Thyroid gland (tissue), 4 donors: Measurements from ENCODE around the gene SATL1. TPM values are rescaled to one million over a fixed set of nuclear protein-coding genes. Genes with fewer than 3 reads are reported as not detected.
A peak's percentile ranks its signal among the peaks of the same experiment; 100 is the strongest.
"Not testable (repeated sequence)": the region's sequence is repeated elsewhere in the genome, so short reads cannot be mapped to it uniquely, and the experiment has no call there.

Experiments used
- DNase-seq, 2 donors: peaks; one replicate each; pipeline ENCODE4 v3.0.0-alpha.2; 2019
- H3K27ac ChIP-seq, 3 donors: fragments of 200-600 bp; sonication (generic); 1 replicate in 2 of 3; 2 replicates in 1 of 3; pipeline ENCODE4 v1.5.1; 2016 to 2019; ENCODE audit warnings: mild to moderate bottlenecking in 1 of 3, moderate library complexity in 1 of 3
- H3K27me3 ChIP-seq: fragments of 200-600 bp; sonication (generic); one replicate; pipeline ENCODE4 v1.5.1; 2019
- H3K36me3 ChIP-seq, 2 donors: fragments of 200-600 bp; sonication (generic); one replicate each; pipeline ENCODE4 v1.5.1; 2016 to 2019
- H3K4me1 ChIP-seq, 2 donors: fragments of 200-600 bp; sonication (generic); one replicate each; pipeline ENCODE4 v1.5.1; 2017 to 2019
- H3K4me3 ChIP-seq, 3 donors: fragments of 200-600 bp; sonication (generic); replicated peaks in 1 of 3; 1 replicate in 2 of 3; 2 replicates in 1 of 3; pipeline ENCODE4 v1.5.1; 2016; ENCODE audit warnings: mild to moderate bottlenecking in 1 of 3
- H3K9me3 ChIP-seq: fragments of 200-600 bp; sonication (generic); one replicate; pipeline ENCODE4 v1.5.1; 2017
- CTCF ChIP-seq, 6 experiments: fragments of 200-600 bp in 3 of 6; fragments of 450-650 bp in 3 of 6; sonication (generic) in 3 of 6; IDR thresholded peaks; one replicate each; pipeline ENCODE4 v1.5.1; 2016 to 2019; ENCODE audit warnings: antibody characterized with exemption in 6 of 6, mild to moderate bottlenecking in 2 of 6, inconsistent platforms in 1 of 6, moderate library complexity in 1 of 6
- POLR2A ChIP-seq, 2 donors: fragments of 450-650 bp; IDR thresholded peaks; one replicate each; pipeline ENCODE4 v1.6.1; 2017; ENCODE audit warnings: antibody characterized with exemption in 2 of 2, mild to moderate bottlenecking in 2 of 2, moderate library complexity in 1 of 2
- WGBS, 2 donors: methylation state at CpG; one replicate each; pipeline ENCODE4 v1.1.5; 2017; 5-methylcytosine and 5-hydroxymethylcytosine counted together
- intact Hi-C: fragments of 100-400 bp; cut with DNase I; formaldehyde crosslinking; loops from one replicate; pipeline ENCODE4 v1.15.1; 2023
- total RNA-seq, 4 donors: library from RNA; depleted of rRNA; stranded (reverse); fragments of >200 nt; gene quantifications; one replicate each; pipeline ENCODE4 v1.2.3, GENCODE V29; 2016

Gene SATL1
- total RNA-seq, 4 donors from 2014 or later, result 0.13 TPM; not detected in 3

GRCh38 chrX:85084770-85085393 is 158.7 kb downstream of the SATL1 start:
- no peak overlapping the region for H3K4me3 ChIP-seq
- H3K4me1 ChIP-seq, result no peaks in the 10 kb centered on the region
- no peaks in the 10 kb centered on the region for H3K9me3 ChIP-seq
- TF ChIP-seq POLR2A (IDR thresholded peaks at IDR 0.05) (no peak), CTCF (IDR thresholded peaks at IDR 0.05) (peak in 5 of 6 experiments; percentile 33 to 61 (median 57))
- no peaks in the 10 kb centered on the region for H3K27me3 ChIP-seq
- no peak overlapping the region for H3K27ac ChIP-seq
- 74 to 83% methylated on average over 2 of the region's 2 CpGs for WGBS, 2 donors
- no peaks in the 10 kb centered on the region for H3K36me3 ChIP-seq
- intact Hi-C loops, result no loop called here
- DNase-seq, result no peak

GRCh38 chrX:85077247-85077646 is 166.3 kb downstream of the SATL1 start:
- H3K36me3 ChIP-seq, H3K27me3 ChIP-seq, H3K9me3 ChIP-seq, intact Hi-C loops, DNase-seq, H3K27ac ChIP-seq, H3K4me1 ChIP-seq, H3K4me3 ChIP-seq: not testable (repeated sequence)
- 100% methylated on average over 1 of the region's 1 CpG for WGBS, 2 donors

DNA sequence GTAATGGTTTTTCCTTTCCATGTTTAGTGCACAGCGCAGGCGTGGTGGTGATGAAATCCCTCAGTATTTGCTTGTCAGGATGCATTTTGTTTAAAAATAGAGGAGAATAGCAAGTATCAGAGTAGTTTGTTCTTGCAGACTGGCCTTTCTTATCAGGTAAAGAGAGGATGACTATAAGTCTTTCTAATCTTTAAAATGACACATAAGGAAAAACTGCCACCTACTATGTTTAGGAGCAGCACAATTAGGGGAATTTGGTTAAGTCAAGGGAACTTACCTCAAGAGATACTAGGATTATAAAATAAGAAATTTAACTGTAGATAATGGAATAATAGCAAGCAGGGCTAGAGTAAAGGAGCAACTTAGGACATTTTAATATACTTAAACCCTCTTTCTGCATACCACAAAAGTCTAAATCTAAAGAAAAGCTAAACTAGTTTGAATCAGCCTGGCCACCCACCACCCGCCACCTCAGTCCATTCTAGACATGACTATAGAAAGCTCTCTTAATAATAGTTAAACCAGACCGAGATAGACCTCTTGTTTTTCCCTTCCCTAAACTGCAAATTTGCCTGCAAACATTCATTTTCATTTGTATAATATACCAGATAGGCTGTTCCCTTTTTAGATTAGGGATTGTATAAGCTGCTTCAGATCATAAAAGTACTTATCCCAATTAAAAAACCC is 177.9 kb downstream of the SATL1 start:
- no peaks in the 10 kb centered on the region for H3K4me1 ChIP-seq
- intact Hi-C loops, result no loop called here
- no peaks in the 10 kb centered on the region for H3K36me3 ChIP-seq
- WGBS, 2 donors, result 70 to 71% methylated on average over 4 of the region's 4 CpGs
- H3K9me3 ChIP-seq, result no peaks in the 10 kb centered on the region
- no peaks in the 10 kb centered on the region for H3K27me3 ChIP-seq
- TF ChIP-seq POLR2A (IDR thresholded peaks at IDR 0.05), result no peak
- no peak for TF ChIP-seq CTCF (IDR thresholded peaks at IDR 0.05)
- H3K27ac ChIP-seq, result no peak overlapping the region
- DNase-seq, result no peak
- H3K4me3 ChIP-seq, result no peak overlapping the region

DNA sequence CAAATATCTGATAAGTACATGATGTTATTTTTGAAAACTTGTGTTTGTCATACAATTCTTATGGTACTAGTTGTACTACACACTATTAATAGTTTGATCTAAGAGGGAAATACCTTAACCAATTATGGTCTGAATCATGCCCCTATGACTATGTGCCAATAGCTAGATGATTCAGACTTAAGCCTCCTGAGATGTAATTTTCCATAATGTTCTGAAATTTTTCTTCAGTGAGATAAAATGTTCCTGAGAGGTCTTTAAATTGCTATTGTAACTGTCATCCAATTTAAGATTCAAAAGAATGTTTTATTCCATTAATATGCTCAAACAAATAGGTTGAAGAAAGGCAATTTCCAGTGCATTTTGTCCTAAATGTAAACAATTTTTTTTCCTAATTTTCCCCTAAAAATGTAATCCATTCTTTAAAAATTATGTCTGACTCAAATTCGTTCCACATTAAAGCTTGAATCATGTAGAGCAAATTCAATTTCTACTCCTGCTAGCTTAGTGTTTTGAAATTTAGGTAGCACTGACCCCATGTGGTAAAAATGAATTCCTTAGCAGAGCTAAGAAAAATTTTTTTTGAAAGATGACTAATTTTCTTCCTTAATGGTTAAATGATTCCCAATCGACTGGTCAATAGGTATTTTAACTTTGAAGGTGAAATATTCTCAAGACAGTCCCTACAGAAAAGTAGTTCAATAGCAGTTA is 190.8 kb downstream of the SATL1 start:
- no peak for TF ChIP-seq POLR2A (IDR thresholded peaks at IDR 0.05)
- TF ChIP-seq CTCF (IDR thresholded peaks at IDR 0.05), result peak in 3 of 6 experiments; percentile 17 to 22 (median 17)
- WGBS, 2 donors, result 69 to 75% methylated on average over 2 of the region's 2 CpGs
- H3K27ac ChIP-seq, result no peak overlapping the region

GRCh38 chrX:85052205-85052604 is 191.4 kb downstream of the SATL1 start:
- TF ChIP-seq CTCF (IDR thresholded peaks at IDR 0.05) (no peak), POLR2A (IDR thresholded peaks at IDR 0.05) (no peak)
- no peak for DNase-seq
- H3K4me3 ChIP-seq, result no peak overlapping the region
- no peaks in the 10 kb centered on the region for H3K9me3 ChIP-seq
- H3K36me3 ChIP-seq, result no peaks in the 10 kb centered on the region
- 55 to 60% methylated on average over 3 of the region's 3 CpGs for WGBS, 2 donors
- no peaks in the 10 kb centered on the region for H3K4me1 ChIP-seq
- H3K27ac ChIP-seq, result no peak overlapping the region
- no peaks in the 10 kb centered on the region for H3K27me3 ChIP-seq
- intact Hi-C loops, result no loop called here

More for the DNA sequence above, 190.8 kb downstream of the SATL1 start:
- H3K36me3 ChIP-seq, result no peaks in the 10 kb centered on the region
- no peaks in the 10 kb centered on the region for H3K27me3 ChIP-seq
- no peak for DNase-seq
- intact Hi-C loops, result no loop called here
- H3K9me3 ChIP-seq, result no peaks in the 10 kb centered on the region
- no peaks in the 10 kb centered on the region for H3K4me1 ChIP-seq
- H3K4me3 ChIP-seq, result no peak overlapping the region
